ENCODE data around the gene MKX. TPM values are rescaled to one million over a fixed set of nuclear protein-coding genes. Genes with fewer than 3 reads are reported as not detected.

MKX gene
- total RNA-seq, 1 donor from 2014 or later = 3.9 TPM

GRCh38 chr10:27626890-27627289 lies 118.7 kb downstream of the MKX start:
- H3K4me3 ChIP-seq (ENCODE audit: insufficient read depth, low read depth, low read length) = no peak overlapping the region
- H3K27me3 ChIP-seq (ENCODE audit: insufficient read depth, low read length) = no peaks in the 10 kb centered on the region
- H3K9me3 Mint-ChIP-seq (ENCODE audit: unreplicated experiment) = no peaks in the 10 kb centered on the region
- H2AFZ ChIP-seq (ENCODE audit: low read depth, low read length) = no peak overlapping the region
- DNase-seq (ENCODE audit: low read depth) (no peak), FAIRE-seq (no peak)
- peaks cover 15% of the 10 kb centered on the region for H3K27me3 Mint-ChIP-seq (ENCODE audit: low read depth, unreplicated experiment)
- no peaks in the 10 kb centered on the region for H3K4me1 ChIP-seq (ENCODE audit: insufficient read depth, low read length)
- H3K4me2 ChIP-seq (ENCODE audit: low read length) = no peak overlapping the region
- TF ChIP-seq CTCF (IDR thresholded peaks at IDR 0.05; ENCODE audit: insufficient read depth, low read depth, low read length) = no peak
- no peak for TF ChIP-seq EZH2 (IDR thresholded peaks at IDR 0.05; ENCODE audit: insufficient read depth, low read length)
- H3K27ac ChIP-seq (ENCODE audit: low read depth, low read length) = no peak overlapping the region
- no peak overlapping the region for H3K4me3 Mint-ChIP-seq (ENCODE audit: unreplicated experiment)
- no peaks in the 10 kb centered on the region for H4K20me1 ChIP-seq (ENCODE audit: insufficient read depth, low read length)
- H3K9ac ChIP-seq (ENCODE audit: low read length) = no peak overlapping the region
- H3K36me3 ChIP-seq (ENCODE audit: insufficient read depth, low read length) = no peaks in the 10 kb centered on the region
- H3K9me3 ChIP-seq (ENCODE audit: insufficient read depth, low read depth, low read length) = no peaks in the 10 kb centered on the region
- H3K79me2 ChIP-seq (ENCODE audit: insufficient read depth, low read length) = no peaks in the 10 kb centered on the region
- no peaks in the 10 kb centered on the region for H3K36me3 Mint-ChIP-seq (ENCODE audit: low read depth, unreplicated experiment)
- H3K27ac Mint-ChIP-seq (ENCODE audit: unreplicated experiment) = no peak overlapping the region
- H3K4me1 Mint-ChIP-seq (ENCODE audit: low read depth, unreplicated experiment) = peaks cover 2% of the 10 kb centered on the region

GRCh38 chr10:27625452-27626211 lies 120.0 kb downstream of the MKX start:
- peaks cover 15% of the 10 kb centered on the region for H3K27me3 Mint-ChIP-seq (ENCODE audit: low read depth, unreplicated experiment)
- H3K79me2 ChIP-seq (ENCODE audit: insufficient read depth, low read length) = no peaks in the 10 kb centered on the region
- H3K9ac ChIP-seq (ENCODE audit: low read length) = no peak overlapping the region
- no peak overlapping the region for H3K4me3 ChIP-seq (ENCODE audit: insufficient read depth, low read depth, low read length)
- no peak overlapping the region for H3K27ac Mint-ChIP-seq (ENCODE audit: unreplicated experiment)
- no peaks in the 10 kb centered on the region for H3K9me3 ChIP-seq (ENCODE audit: insufficient read depth, low read depth, low read length)
- peaks cover 14% of the 10 kb centered on the region for H3K4me1 Mint-ChIP-seq (ENCODE audit: low read depth, unreplicated experiment)
- no peaks in the 10 kb centered on the region for H3K4me1 ChIP-seq (ENCODE audit: insufficient read depth, low read length)
- no peaks in the 10 kb centered on the region for H3K27me3 ChIP-seq (ENCODE audit: insufficient read depth, low read length)
- H3K4me2 ChIP-seq (ENCODE audit: low read length) = no peak overlapping the region
- H3K36me3 Mint-ChIP-seq (ENCODE audit: low read depth, unreplicated experiment) = no peaks in the 10 kb centered on the region
- H2AFZ ChIP-seq (ENCODE audit: low read depth, low read length) = no peak overlapping the region
- no peak overlapping the region for H3K4me3 Mint-ChIP-seq (ENCODE audit: unreplicated experiment)
- DNase-seq (ENCODE audit: low read depth) (no peak), FAIRE-seq (no peak)
- TF ChIP-seq CTCF (IDR thresholded peaks at IDR 0.05; ENCODE audit: insufficient read depth, low read depth, low read length) (no peak), EZH2 (IDR thresholded peaks at IDR 0.05; ENCODE audit: insufficient read depth, low read length) (no peak)
- H3K27ac ChIP-seq (ENCODE audit: low read depth, low read length) = no peak overlapping the region
- H4K20me1 ChIP-seq (ENCODE audit: insufficient read depth, low read length) = no peaks in the 10 kb centered on the region
- H3K9me3 Mint-ChIP-seq (ENCODE audit: unreplicated experiment) = no peaks in the 10 kb centered on the region
- H3K36me3 ChIP-seq (ENCODE audit: insufficient read depth, low read length) = no peaks in the 10 kb centered on the region

- Mint-ChIP-seq H3K4me3 (ENCODE audit: unreplicated experiment) (no peak overlapping the region), H3K27ac (ENCODE audit: unreplicated experiment) (no peak overlapping the region), H3K36me3 (ENCODE audit: low read depth, unreplicated experiment) (no peaks in the 10 kb centered on the region), H3K27me3 (ENCODE audit: low read depth, unreplicated experiment) (peaks cover 15% of the 10 kb centered on the region), H3K9me3 (ENCODE audit: unreplicated experiment) (no peaks in the 10 kb centered on the region), H3K4me1 (ENCODE audit: low read depth, unreplicated experiment) (peaks cover 14% of the 10 kb centered on the region)
- TF ChIP-seq EZH2 (IDR thresholded peaks at IDR 0.05; ENCODE audit: insufficient read depth, low read length) (no peak), CTCF (IDR thresholded peaks at IDR 0.05; ENCODE audit: insufficient read depth, low read depth, low read length) (no peak)
- Histone ChIP-seq H3K9ac (ENCODE audit: low read length) (no peak overlapping the region), H3K36me3 (ENCODE audit: insufficient read depth, low read length) (no peaks in the 10 kb centered on the region), H3K4me1 (ENCODE audit: insufficient read depth, low read length) (no peaks in the 10 kb centered on the region), H3K27ac (ENCODE audit: low read depth, low read length) (no peak overlapping the region), H4K20me1 (ENCODE audit: insufficient read depth, low read length) (no peaks in the 10 kb centered on the region), H3K79me2 (ENCODE audit: insufficient read depth, low read length) (no peaks in the 10 kb centered on the region), H3K4me3 (ENCODE audit: insufficient read depth, low read depth, low read length) (no peak overlapping the region), H3K4me2 (ENCODE audit: low read length) (no peak overlapping the region), H2AFZ (ENCODE audit: low read depth, low read length) (no peak overlapping the region), H3K9me3 (ENCODE audit: insufficient read depth, low read depth, low read length) (no peaks in the 10 kb centered on the region), H3K27me3 (ENCODE audit: insufficient read depth, low read length) (no peaks in the 10 kb centered on the region)
- DNase-seq (ENCODE audit: low read depth) (no peak), FAIRE-seq (no peak)
Observed at GRCh38 chr10:27624941-27625340, 120.7 kb downstream of the MKX start.
